ENCODE measurements around the gene AMBRA1. TPM values are rescaled to one million over a fixed set of nuclear protein-coding genes. Genes with fewer than 3 reads are reported as not detected.

AMBRA1 gene
- polyA plus RNA-seq, 1 of the 3 experiments (the other 2 are of a cell fraction), result 10.4 TPM

- no peaks in the 10 kb centered on the region for H3K9me2 ChIP-seq
- peaks cover 2 to 16% of the 10 kb centered on the region in 2 experiments; a peak in 3 of 4 replicates for H3K4me1 ChIP-seq (ENCODE audit: control insufficient read depth in 1 of 2, insufficient read depth in 2 of 2, low read depth in 1 of 2, low read length in 1 of 2)
- no peak overlapping the region for H2AFZ ChIP-seq (ENCODE audit: low read depth)
- DNase-seq, result no peak
- H3F3A ChIP-seq (replicated peaks; ENCODE audit: insufficient read depth), result peaks cover 5% of the 10 kb centered on the region
- POLR2A ChIA-PET, result no interaction called here
- no peak overlapping the region for H3K4me2 ChIP-seq
- no peaks in the 10 kb centered on the region for H3K27me3 ChIP-seq (ENCODE audit: insufficient read depth)
- WGBS (ENCODE audit: low lambda C conversion rate), result 87% methylated on average over 7 of the region's 7 CpGs
- H3K9ac ChIP-seq, result no peak overlapping the region
- no peak overlapping the region for H3K4me3 ChIP-seq (ENCODE audit: low read depth in 2 of 2, low read length in 1 of 2)
- H3K27ac ChIP-seq (ENCODE audit: low read depth in 2 of 2, low read length in 1 of 2), result no peak overlapping the region
- peaks cover 9% of the 10 kb centered on the region; the same call in 1 of the 2 replicates for H3K79me2 ChIP-seq (ENCODE audit: insufficient read depth)
- no peak for TF ChIP-seq SMC3 (IDR thresholded peaks at IDR 0.05; ENCODE audit: low read depth, low read length)
- TF ChIP-seq TAF1 (IDR thresholded peaks at IDR 0.05; ENCODE audit: borderline replicate concordance, low read depth, low read length), result no peak
- no peak for TF ChIP-seq TCF12 (IDR thresholded peaks at IDR 0.05)
- no peak for TF ChIP-seq PBX3 (IDR thresholded peaks at IDR 0.05)
- TF ChIP-seq TEAD4 (IDR thresholded peaks at IDR 0.05; ENCODE audit: borderline replicate concordance, insufficient read depth), result no peak
- TF ChIP-seq RCOR1 (IDR thresholded peaks at IDR 0.05; ENCODE audit: low read length), result no peak
- TF ChIP-seq RAD21 (IDR thresholded peaks at IDR 0.05; ENCODE audit: low read length), result no peak
- no peak for TF ChIP-seq JUND (IDR thresholded peaks at IDR 0.05)
- TF ChIP-seq CTCF (IDR thresholded peaks at IDR 0.05), result no peak
- TF ChIP-seq YY1 (IDR thresholded peaks at IDR 0.05; ENCODE audit: low read depth), result no peak
- H3K9me3 ChIP-seq, result no peaks in the 10 kb centered on the region
- H4K20me1 ChIP-seq (ENCODE audit: insufficient read depth), result peaks cover 2% of the 10 kb centered on the region; the same call in 1 of the 2 replicates
- no peaks in the 10 kb centered on the region for H3K36me3 ChIP-seq (replicated peaks in 1 of 2; ENCODE audit: control insufficient read depth in 1 of 2, insufficient read depth in 2 of 2, low read length in 1 of 2)
- CTCF ChIA-PET, result interaction anchor here (0.7 to 3.0 kb wide), 7 partner anchors 10 to 92 kb away, joined by 3 to 11 read pairs (median 3); no protein-coding TSS in a partner anchor
These were observed 118.5 kb downstream of the AMBRA1 start for GRCh38 chr11:46475051-46475925.

- CTCF ChIA-PET, result interaction anchor here (0.7 to 1.5 kb wide), 2 partner anchors 9 to 81 kb away, joined by 3 to 6 read pairs; partner anchors contain the start of gene CHRM4
- peaks cover 16% of the 10 kb centered on the region for H3F3A ChIP-seq (replicated peaks; ENCODE audit: insufficient read depth)
- no peak overlapping the region for H3K4me3 ChIP-seq (ENCODE audit: low read depth in 2 of 2, low read length in 1 of 2)
- no peak overlapping the region for H2AFZ ChIP-seq (ENCODE audit: low read depth)
- H3K4me1 ChIP-seq (ENCODE audit: control insufficient read depth in 1 of 2, insufficient read depth in 2 of 2, low read depth in 1 of 2, low read length in 1 of 2), result peaks cover 2 to 15% of the 10 kb centered on the region in 2 experiments; a peak in 3 of 4 replicates
- POLR2A ChIA-PET, result no interaction called here
- no peaks in the 10 kb centered on the region for H3K9me2 ChIP-seq
- no peak overlapping the region for H3K4me2 ChIP-seq
- no peak for DNase-seq
- no peaks in the 10 kb centered on the region for H3K27me3 ChIP-seq (ENCODE audit: insufficient read depth)
- H4K20me1 ChIP-seq (ENCODE audit: insufficient read depth), result no peaks in the 10 kb centered on the region
- WGBS (ENCODE audit: low lambda C conversion rate), result 79% methylated on average over 1 of the region's 1 CpG
- H3K79me2 ChIP-seq (ENCODE audit: insufficient read depth), result peaks cover 6% of the 10 kb centered on the region; the same call in 1 of the 2 replicates
- H3K9me3 ChIP-seq, result no peaks in the 10 kb centered on the region
- H3K36me3 ChIP-seq (replicated peaks in 1 of 2; ENCODE audit: control insufficient read depth in 1 of 2, insufficient read depth in 2 of 2, low read length in 1 of 2), result no peaks in the 10 kb centered on the region
- H3K9ac ChIP-seq, result no peak overlapping the region
- no peak overlapping the region for H3K27ac ChIP-seq (ENCODE audit: low read depth in 2 of 2, low read length in 1 of 2)
- TF ChIP-seq TAF1 (IDR thresholded peaks at IDR 0.05; ENCODE audit: borderline replicate concordance, low read depth, low read length) (no peak), PBX3 (IDR thresholded peaks at IDR 0.05) (no peak), RCOR1 (IDR thresholded peaks at IDR 0.05; ENCODE audit: low read length) (no peak), USF2 (IDR thresholded peaks at IDR 0.05; ENCODE audit: borderline replicate concordance, low read depth, low read length) (no peak), MEF2A (IDR thresholded peaks at IDR 0.05; ENCODE audit: borderline replicate concordance, low read depth) (no peak), SIN3A (IDR thresholded peaks at IDR 0.05; ENCODE audit: borderline replicate concordance, low read depth, low read length) (no peak), CHD2 (IDR thresholded peaks at IDR 0.05; ENCODE audit: low read length, partially characterized antibody) (no peak), IRF3 (IDR thresholded peaks at IDR 0.05; ENCODE audit: low read depth, low read length) (no peak), FOXJ3 (CRISPR knock-in tag; IDR thresholded peaks at IDR 0.05) (no peak), YY1 (IDR thresholded peaks at IDR 0.05; ENCODE audit: low read depth) (no peak), FOSL2 (IDR thresholded peaks at IDR 0.05; ENCODE audit: borderline replicate concordance, low read depth) (no peak), JUND (IDR thresholded peaks at IDR 0.05) (no peak), TCF12 (IDR thresholded peaks at IDR 0.05) (no peak), GABPA (IDR thresholded peaks at IDR 0.05; ENCODE audit: low read depth) (no peak)
These were observed 121.2 kb downstream of the AMBRA1 start for GRCh38 chr11:46472662-46472994.
